ENCODE data around the gene FGD3. TPM values are rescaled to one million over a fixed set of nuclear protein-coding genes. Genes with fewer than 3 reads are reported as not detected.

FGD3 gene
- total and polyA plus RNA-seq, 2 of the 8 experiments (the other 6 are each of a cell fraction or from before 2014, with no cell fraction given): 1.4 to 1.9 TPM

DNA sequence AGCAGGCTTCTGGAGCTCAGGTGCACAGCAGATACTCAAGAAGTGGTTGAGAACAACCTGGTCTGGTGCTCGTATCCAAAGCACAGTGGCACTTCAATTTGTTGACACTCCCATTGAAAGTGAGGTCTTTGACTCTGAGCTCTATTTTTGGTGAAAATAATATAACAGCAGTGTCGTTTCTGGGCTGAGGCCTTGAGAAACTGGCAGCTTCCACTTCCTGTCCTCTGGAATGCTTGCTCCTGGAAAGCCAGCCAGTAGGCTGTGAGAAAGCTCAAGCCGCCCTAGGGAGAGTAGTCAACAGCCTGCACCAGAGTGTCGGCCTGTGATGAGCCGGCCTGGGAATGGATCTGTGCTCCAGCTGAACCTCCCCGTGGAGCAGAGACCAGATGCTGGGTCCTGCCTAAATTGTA is 104.4 kb downstream of the FGD3 start:
- H2BK120ac ChIP-seq (replicated peaks; ENCODE audit: low read depth, low read length): no peak overlapping the region
- no peak for FAIRE-seq
- no peak overlapping the region for H3K4ac ChIP-seq (replicated peaks; ENCODE audit: insufficient read length, low read depth, low read length)
- H3K23me2 ChIP-seq (ENCODE audit: low read depth, low read length): no peaks in the 10 kb centered on the region
- H3K79me2 ChIP-seq (ENCODE audit: control insufficient read depth in 1 of 2, insufficient read depth in 2 of 2, low read length in 2 of 2): no peaks in the 10 kb centered on the region
- ChIA-PET CTCF (ENCODE audit: partially characterized antibody) (interaction anchor here (0.6 to 6.0 kb wide), 6 partner anchors 10 to 141 kb away, joined by 3 to 44 read pairs (median 3); no protein-coding TSS in a partner anchor), POLR2A (ENCODE audit: partially characterized antibody) (interaction anchor here (0.7 kb wide), 1 partner anchor 12 kb away, joined by 3 read pairs; no protein-coding TSS in a partner anchor)
- no peak overlapping the region for H3K14ac ChIP-seq (ENCODE audit: insufficient read length)
- H2AFZ ChIP-seq (ENCODE audit: low read length): no peak overlapping the region
- H2BK5ac ChIP-seq (ENCODE audit: low read depth, low read length): no peak overlapping the region
- no peak overlapping the region for H3K27ac ChIP-seq (ENCODE audit: low read depth, low read length)
- H4K8ac ChIP-seq (ENCODE audit: extremely low read depth, insufficient read depth, low read length): no peak overlapping the region
- peak overlapping the region; percentile 50; the same call in 1 of the 2 replicates for H2BK12ac ChIP-seq (ENCODE audit: low read depth, low read length)
- no peak overlapping the region for H3K4me2 ChIP-seq (ENCODE audit: insufficient read depth in 1 of 2, low read depth in 2 of 2, low read length in 2 of 2)
- no peak for DNase-seq (ENCODE audit: low read depth in 1 of 2, low spot score in 2 of 2)
- H2BK15ac ChIP-seq (ENCODE audit: low read length): no peak overlapping the region
- no peaks in the 10 kb centered on the region for H4K20me1 ChIP-seq (replicated peaks in 1 of 2; ENCODE audit: control insufficient read depth in 1 of 2, insufficient read depth in 2 of 2, low read length in 2 of 2)
- peaks cover 7 to 13% (median 10%) of the 10 kb centered on the region in 4 experiments for H3K4me1 ChIP-seq (replicated peaks in 1 of 4; ENCODE audit: control insufficient read depth in 3 of 4, insufficient read depth in 4 of 4, low read length in 3 of 4)
- no peak overlapping the region for H3K56ac ChIP-seq (replicated peaks; ENCODE audit: insufficient read length, low read depth, low read length)
- no peak overlapping the region for H3K4me3 ChIP-seq (ENCODE audit: extremely low read depth in 1 of 4, insufficient read depth in 2 of 4, low read depth in 3 of 4, low read length in 4 of 4)
- no peaks in the 10 kb centered on the region for H3K79me1 ChIP-seq (ENCODE audit: low read depth, low read length)
- H3K9ac ChIP-seq (replicated peaks in 1 of 4; ENCODE audit: extremely low read depth in 1 of 4, low read depth in 3 of 4, low read length in 3 of 4): no peak overlapping the region
- no peak overlapping the region for H4K5ac ChIP-seq (ENCODE audit: insufficient read length, low read depth, low read length)
- H3K9me3 ChIP-seq (ENCODE audit: insufficient read depth in 2 of 2, low read depth in 1 of 2, low read length in 1 of 2): no peaks in the 10 kb centered on the region
- no peak overlapping the region; the same call in 1 of the 2 replicates for H2AK5ac ChIP-seq (ENCODE audit: low read depth, low read length)
- no peaks in the 10 kb centered on the region; a peak in 2 of 7 replicates for H3K27me3 ChIP-seq (replicated peaks in 1 of 4; ENCODE audit: control insufficient read depth in 3 of 4, extremely low read depth in 1 of 4, insufficient read depth in 3 of 4, low read length in 3 of 4)
- no peak overlapping the region for H3K23ac ChIP-seq (ENCODE audit: insufficient read length)
- no peak overlapping the region; the same call in 1 of the 2 replicates for H3K18ac ChIP-seq (ENCODE audit: extremely low read depth, low read length)
- H2BK20ac ChIP-seq (ENCODE audit: low read length): no peak overlapping the region
- H3K36me3 ChIP-seq (ENCODE audit: control insufficient read depth in 2 of 4, insufficient read depth in 4 of 4, low read length in 3 of 4): no peaks in the 10 kb centered on the region; a peak in 1 of 8 replicates
- WGBS, 2 experiments (ENCODE audit: extremely low coverage in 1 of 2, insufficient coverage in 1 of 2, insufficient read length in 1 of 2, insufficient replicate concordance in 2 of 2, low coverage in 1 of 2, low lambda C conversion rate in 2 of 2, missing lambda C conversion rate in 1 of 2): 84% methylated on average over 6 of the region's 6 CpGs; no CpG with 5 or more reads in 1 of the 2 experiments
- no peak overlapping the region for H4K91ac ChIP-seq (replicated peaks; ENCODE audit: insufficient read length, low read length)
- no peak for TF ChIP-seq POU5F1 (IDR thresholded peaks at IDR 0.05; ENCODE audit: low read depth, low read length)
- no peak for TF ChIP-seq KDM1A (IDR thresholded peaks at IDR 0.05; ENCODE audit: borderline replicate concordance, low read length)
- TF ChIP-seq RNF2 (IDR thresholded peaks at IDR 0.05; ENCODE audit: borderline replicate concordance, low read depth, low read length, missing control alignments, poor library complexity, severe bottlenecking): no peak
- TF ChIP-seq RBBP5 (IDR thresholded peaks at IDR 0.05; ENCODE audit: borderline replicate concordance, low read depth, low read length): no peak
- TF ChIP-seq ATF2 (IDR thresholded peaks at IDR 0.05; ENCODE audit: low read length): no peak
- TF ChIP-seq CTCF (IDR thresholded peaks at IDR 0.05; ENCODE audit: control extremely low read depth in 1 of 3, insufficient read depth in 1 of 3, low read depth in 1 of 3, low read length in 3 of 3): no peak
- no peak for TF ChIP-seq ASH2L (IDR thresholded peaks at IDR 0.05; ENCODE audit: low read length)
- no peak for TF ChIP-seq FOSL1 (IDR thresholded peaks at IDR 0.05; ENCODE audit: insufficient read depth, low read depth, low read length)

Measured in H1 (cell line).